HFF-Myc (cell line): ENCODE data around the gene CEP135.

ENCODE experiments used
- DNase-seq: peaks from one replicate; pipeline ENCODE4 v3.0.0-alpha.2; 2011; ENCODE audit warnings: low read depth; ENCODE audit errors: extremely low read depth
- H3K4me3 ChIP-seq: replicated peaks from 2 replicates; pipeline ENCODE4 v1.5.1; 2011; ENCODE audit warnings: low read depth, mild to moderate bottlenecking, control low read depth, low read length
- TF ChIP-seq, protein P1 (sequence below): IDR thresholded peaks from 2 replicates; pipeline ENCODE4 v1.5.1; 2012; ENCODE audit warnings: mild to moderate bottlenecking, low read depth, low read length, control low read depth; ENCODE audit errors: missing control alignments

CEP135 gene

GRCh38 chr4:55996646-55997045 lies 47.9 kb downstream of the CEP135 start:
- H3K4me3 ChIP-seq, result no peak overlapping the region
- DNase-seq, result no peak
- TF ChIP-seq, protein P1, sequence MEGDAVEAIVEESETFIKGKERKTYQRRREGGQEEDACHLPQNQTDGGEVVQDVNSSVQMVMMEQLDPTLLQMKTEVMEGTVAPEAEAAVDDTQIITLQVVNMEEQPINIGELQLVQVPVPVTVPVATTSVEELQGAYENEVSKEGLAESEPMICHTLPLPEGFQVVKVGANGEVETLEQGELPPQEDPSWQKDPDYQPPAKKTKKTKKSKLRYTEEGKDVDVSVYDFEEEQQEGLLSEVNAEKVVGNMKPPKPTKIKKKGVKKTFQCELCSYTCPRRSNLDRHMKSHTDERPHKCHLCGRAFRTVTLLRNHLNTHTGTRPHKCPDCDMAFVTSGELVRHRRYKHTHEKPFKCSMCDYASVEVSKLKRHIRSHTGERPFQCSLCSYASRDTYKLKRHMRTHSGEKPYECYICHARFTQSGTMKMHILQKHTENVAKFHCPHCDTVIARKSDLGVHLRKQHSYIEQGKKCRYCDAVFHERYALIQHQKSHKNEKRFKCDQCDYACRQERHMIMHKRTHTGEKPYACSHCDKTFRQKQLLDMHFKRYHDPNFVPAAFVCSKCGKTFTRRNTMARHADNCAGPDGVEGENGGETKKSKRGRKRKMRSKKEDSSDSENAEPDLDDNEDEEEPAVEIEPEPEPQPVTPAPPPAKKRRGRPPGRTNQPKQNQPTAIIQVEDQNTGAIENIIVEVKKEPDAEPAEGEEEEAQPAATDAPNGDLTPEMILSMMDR, result no peak

GRCh38 chr4:56003606-56004005 lies 54.9 kb downstream of the CEP135 start:
- no peak overlapping the region for H3K4me3 ChIP-seq
- no peak for DNase-seq
- TF ChIP-seq, protein P1, result no peak

DNA sequence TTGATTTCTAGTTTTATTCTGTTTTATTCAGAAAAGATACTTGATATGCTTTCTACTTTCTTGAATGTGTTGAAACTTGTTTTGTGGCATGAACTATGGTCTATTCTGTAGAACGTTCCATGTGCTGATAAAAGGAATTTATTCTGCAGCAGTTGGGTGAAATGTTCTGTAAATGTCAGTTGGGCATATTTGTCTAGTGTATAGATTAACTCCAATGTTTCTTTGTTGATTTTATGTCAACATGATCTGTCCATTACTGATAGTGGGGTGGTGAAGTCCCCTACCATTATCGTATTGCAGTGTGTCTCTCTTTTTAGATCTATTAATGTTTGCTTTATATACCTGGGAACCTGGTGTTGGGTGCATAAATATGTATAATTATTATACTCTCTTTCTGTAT lies 55.5 kb downstream of the CEP135 start:
- DNase-seq, result no peak
- TF ChIP-seq, protein P1, result no peak

GRCh38 chr4:56007154-56007553 lies 58.4 kb downstream of the CEP135 start:
- DNase-seq, result no peak
- no peak overlapping the region for H3K4me3 ChIP-seq
- TF ChIP-seq, protein P1, result no peak

More for the DNA sequence above, 55.5 kb downstream of the CEP135 start:
- H3K4me3 ChIP-seq, result no peak overlapping the region

GRCh38 chr4:56008206-56008605 lies 59.5 kb downstream of the CEP135 start:
- no peak overlapping the region for H3K4me3 ChIP-seq
- DNase-seq, result no peak
- TF ChIP-seq, protein P1, result no peak

- no peak for DNase-seq
- TF ChIP-seq, protein P1, result no peak
- no peak overlapping the region for H3K4me3 ChIP-seq
These were observed 77.9 kb downstream of the CEP135 start for GRCh38 chr4:56026596-56026995.

DNA sequence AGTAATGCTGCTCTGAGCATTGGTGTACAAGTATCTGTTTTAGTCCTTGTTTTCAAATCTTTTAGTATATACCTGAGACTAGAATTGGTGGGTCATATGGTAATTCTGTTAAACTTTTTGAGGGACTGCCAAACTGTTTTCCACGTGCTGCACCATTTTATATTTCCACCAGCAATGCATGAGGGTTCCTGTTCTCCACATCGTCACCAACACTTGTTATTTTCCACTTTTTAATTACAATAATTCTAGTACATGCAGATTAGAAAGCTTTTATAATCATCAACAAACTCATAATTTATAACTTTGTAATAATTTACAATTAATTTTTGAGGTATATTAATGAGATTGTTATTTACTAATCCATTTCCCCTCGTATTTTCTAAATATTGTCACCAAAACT lies 79.4 kb downstream of the CEP135 start:
- TF ChIP-seq, protein P1, result no peak
- DNase-seq, result no peak
- H3K4me3 ChIP-seq, result no peak overlapping the region
